DND-41 (cell line): Measurements from ENCODE around the gene MAGIX.

Experiments
- ATAC-seq: fragments of 200-7000 bp; cut with Tn5 transposase; 3 replicates; pipeline ENCODE4 v1.9.1; 2021; ENCODE audit warnings: low read depth; ENCODE audit not compliant: insufficient read depth
- DNase-seq: peaks from one replicate; pipeline ENCODE4 v3.0.0-alpha.2; 2020
- H2AFZ ChIP-seq: 2 replicates; pipeline ENCODE4 v1.6.0; 2012; ENCODE audit warnings: low read depth, low read length
- H3K27ac ChIP-seq: 2 replicates; pipeline ENCODE4 v1.5.1; 2012; ENCODE audit warnings: low read length, inconsistent platforms
- H3K27me3 ChIP-seq: fragments of 200-600 bp; sonication (generic); 2 replicates; pipeline ENCODE4 v1.6.0; 2012; ENCODE audit warnings: low read length, mild to moderate bottlenecking, inconsistent platforms; ENCODE audit not compliant: insufficient read depth, poor library complexity
- H3K36me3 ChIP-seq: 2 replicates; pipeline ENCODE4 v1.5.1; 2012; ENCODE audit warnings: low read length, inconsistent platforms; ENCODE audit not compliant: insufficient read depth
- H3K4me1 ChIP-seq: 2 replicates; pipeline ENCODE4 v1.5.1; 2012; ENCODE audit warnings: mild to moderate bottlenecking, low read length; ENCODE audit not compliant: insufficient read depth
- H3K4me2 ChIP-seq: 2 replicates; pipeline ENCODE4 v1.6.0; 2012; ENCODE audit warnings: mild to moderate bottlenecking, moderate library complexity, low read length, inconsistent platforms; ENCODE audit not compliant: insufficient read depth
- H3K4me3 ChIP-seq, 2 experiments: fragments of 200-600 bp in 1 of 2; shearing (Covaris generic) in 1 of 2; 2 replicates each; pipeline ENCODE4 v1.5.1; 2012 to 2016; ENCODE audit warnings: inconsistent platforms in 2 of 2, low read length in 2 of 2, mild to moderate bottlenecking in 2 of 2, low read depth in 1 of 2, moderate library complexity in 1 of 2
- H3K79me2 ChIP-seq: 2 replicates; pipeline ENCODE4 v1.6.0; 2012; ENCODE audit warnings: low read length, inconsistent platforms; ENCODE audit not compliant: insufficient read depth
- H3K9ac ChIP-seq: 2 replicates; pipeline ENCODE4 v1.6.0; 2012; ENCODE audit warnings: low read depth, mild to moderate bottlenecking, inconsistent platforms, low read length, moderate library complexity
- H3K9me3 ChIP-seq: 2 replicates; pipeline ENCODE4 v1.5.1; 2012; ENCODE audit warnings: low read length, moderate library complexity, mild to moderate bottlenecking, inconsistent platforms; ENCODE audit not compliant: insufficient read depth, severe bottlenecking
- H4K20me1 ChIP-seq: 2 replicates; pipeline ENCODE4 v1.6.0; 2012; ENCODE audit warnings: low read length; ENCODE audit not compliant: insufficient read depth
- EZH2 ChIP-seq: IDR thresholded peaks from 3 replicates; pipeline ENCODE4 v1.6.1; 2012; ENCODE audit warnings: borderline replicate concordance, low read depth, mild to moderate bottlenecking, moderate library complexity, low read length, inconsistent platforms; ENCODE audit not compliant: severe bottlenecking
- TF ChIP-seq, protein P1 (sequence below): IDR thresholded peaks from 2 replicates; pipeline ENCODE4 v1.5.1; 2012; ENCODE audit warnings: borderline replicate concordance, low read length, moderate library complexity, mild to moderate bottlenecking; ENCODE audit not compliant: poor library complexity, severe bottlenecking; ENCODE audit errors: extremely low read depth

MAGIX gene

DNA sequence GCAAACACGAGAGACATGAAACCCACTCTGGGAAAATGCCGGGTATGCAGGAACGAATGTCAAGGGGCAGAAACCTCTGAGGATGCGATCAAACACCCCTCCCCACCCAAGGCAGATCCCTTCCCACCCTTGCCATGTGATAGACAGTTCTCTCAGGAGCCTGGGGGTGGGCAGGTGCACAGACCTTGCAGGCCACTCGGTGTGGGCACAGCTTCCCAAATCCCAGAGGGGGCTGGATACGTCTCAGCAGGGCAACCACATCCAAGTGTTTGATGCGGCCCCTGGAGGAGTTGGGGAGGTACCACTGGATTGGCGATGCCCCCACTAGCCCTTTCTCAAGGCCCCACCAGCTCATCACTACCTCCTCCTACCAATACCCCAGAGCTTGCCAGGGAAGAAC lies 47.8 kb downstream of the MAGIX start:
- no peaks in the 10 kb centered on the region for H3K4me1 ChIP-seq
- H3K36me3 ChIP-seq = no peaks in the 10 kb centered on the region
- no peak overlapping the region for H3K4me3 ChIP-seq
- TF ChIP-seq EZH2 = no peak
- TF ChIP-seq, protein P1, sequence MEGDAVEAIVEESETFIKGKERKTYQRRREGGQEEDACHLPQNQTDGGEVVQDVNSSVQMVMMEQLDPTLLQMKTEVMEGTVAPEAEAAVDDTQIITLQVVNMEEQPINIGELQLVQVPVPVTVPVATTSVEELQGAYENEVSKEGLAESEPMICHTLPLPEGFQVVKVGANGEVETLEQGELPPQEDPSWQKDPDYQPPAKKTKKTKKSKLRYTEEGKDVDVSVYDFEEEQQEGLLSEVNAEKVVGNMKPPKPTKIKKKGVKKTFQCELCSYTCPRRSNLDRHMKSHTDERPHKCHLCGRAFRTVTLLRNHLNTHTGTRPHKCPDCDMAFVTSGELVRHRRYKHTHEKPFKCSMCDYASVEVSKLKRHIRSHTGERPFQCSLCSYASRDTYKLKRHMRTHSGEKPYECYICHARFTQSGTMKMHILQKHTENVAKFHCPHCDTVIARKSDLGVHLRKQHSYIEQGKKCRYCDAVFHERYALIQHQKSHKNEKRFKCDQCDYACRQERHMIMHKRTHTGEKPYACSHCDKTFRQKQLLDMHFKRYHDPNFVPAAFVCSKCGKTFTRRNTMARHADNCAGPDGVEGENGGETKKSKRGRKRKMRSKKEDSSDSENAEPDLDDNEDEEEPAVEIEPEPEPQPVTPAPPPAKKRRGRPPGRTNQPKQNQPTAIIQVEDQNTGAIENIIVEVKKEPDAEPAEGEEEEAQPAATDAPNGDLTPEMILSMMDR = no peak
- no peak overlapping the region for H2AFZ ChIP-seq
- H3K9ac ChIP-seq = no peak overlapping the region
- no peak for ATAC-seq
- H3K27ac ChIP-seq = no peak overlapping the region
- H3K4me2 ChIP-seq = no peak overlapping the region
- H3K79me2 ChIP-seq = no peaks in the 10 kb centered on the region
- no peak for DNase-seq
- H3K27me3 ChIP-seq = no peaks in the 10 kb centered on the region
- H4K20me1 ChIP-seq = no peaks in the 10 kb centered on the region
- no peaks in the 10 kb centered on the region for H3K9me3 ChIP-seq

DNA sequence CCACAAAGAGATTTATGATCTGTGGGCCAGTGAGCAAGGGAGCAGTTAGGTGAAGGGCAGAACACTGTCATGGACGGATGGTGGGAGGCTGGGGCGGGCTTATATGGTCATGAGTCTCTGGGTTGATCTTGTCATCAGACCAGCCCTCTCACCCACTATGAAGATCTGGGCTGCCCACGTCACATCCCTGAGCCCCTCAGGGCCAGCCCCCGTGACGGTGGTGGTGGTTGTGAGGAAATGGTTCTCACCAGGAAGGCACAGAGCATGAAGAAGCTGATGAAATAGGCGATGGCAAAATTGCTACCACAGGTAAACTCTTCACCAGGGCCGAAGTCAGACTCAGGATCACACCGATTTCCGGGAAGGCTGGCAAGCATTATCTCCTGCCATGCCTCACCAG lies 48.5 kb downstream of the MAGIX start:
- DNase-seq (no peak), ATAC-seq (no peak)
- no peaks in the 10 kb centered on the region for H3K9me3 ChIP-seq
- no peaks in the 10 kb centered on the region for H3K36me3 ChIP-seq
- no peaks in the 10 kb centered on the region for H3K79me2 ChIP-seq
- H3K4me3 ChIP-seq = no peak overlapping the region
- no peak overlapping the region for H3K4me2 ChIP-seq
- H3K9ac ChIP-seq = no peak overlapping the region
- no peaks in the 10 kb centered on the region for H3K4me1 ChIP-seq
- H4K20me1 ChIP-seq = no peaks in the 10 kb centered on the region
- TF ChIP-seq, protein P1 = no peak
- no peak for TF ChIP-seq EZH2
- no peak overlapping the region for H3K27ac ChIP-seq
- no peak overlapping the region for H2AFZ ChIP-seq
- no peaks in the 10 kb centered on the region for H3K27me3 ChIP-seq

DNA sequence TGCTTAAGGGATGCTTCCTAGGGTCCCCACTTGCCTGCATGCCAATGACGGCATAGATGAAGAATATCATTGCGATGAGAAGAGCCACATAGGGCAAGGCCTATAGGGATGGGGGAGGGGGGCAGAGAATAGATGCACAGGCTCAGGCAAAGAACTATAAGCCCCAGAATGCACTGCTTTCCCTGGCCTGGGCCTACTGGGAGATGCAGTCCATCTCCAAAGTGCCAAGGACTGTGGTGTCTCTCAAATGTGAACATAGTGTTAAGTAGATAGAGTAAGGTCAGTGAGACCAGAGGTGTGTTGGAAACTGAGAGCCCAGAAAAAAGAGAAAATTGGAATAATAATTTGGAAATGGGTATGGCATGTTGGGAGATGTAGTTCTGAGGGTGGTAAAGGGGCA lies 49.7 kb downstream of the MAGIX start:
- no peaks in the 10 kb centered on the region for H3K9me3 ChIP-seq
- no peak overlapping the region for H3K27ac ChIP-seq
- no peak for DNase-seq
- no peaks in the 10 kb centered on the region for H3K27me3 ChIP-seq
- no peak overlapping the region for H2AFZ ChIP-seq
- H3K36me3 ChIP-seq = no peaks in the 10 kb centered on the region
- no peak overlapping the region for H3K4me2 ChIP-seq
- no peak for ATAC-seq
- no peaks in the 10 kb centered on the region for H3K79me2 ChIP-seq
- TF ChIP-seq EZH2 = no peak
- H3K4me1 ChIP-seq = no peaks in the 10 kb centered on the region
- H3K9ac ChIP-seq = no peak overlapping the region
- no peaks in the 10 kb centered on the region for H4K20me1 ChIP-seq
- no peak overlapping the region for H3K4me3 ChIP-seq

DNA sequence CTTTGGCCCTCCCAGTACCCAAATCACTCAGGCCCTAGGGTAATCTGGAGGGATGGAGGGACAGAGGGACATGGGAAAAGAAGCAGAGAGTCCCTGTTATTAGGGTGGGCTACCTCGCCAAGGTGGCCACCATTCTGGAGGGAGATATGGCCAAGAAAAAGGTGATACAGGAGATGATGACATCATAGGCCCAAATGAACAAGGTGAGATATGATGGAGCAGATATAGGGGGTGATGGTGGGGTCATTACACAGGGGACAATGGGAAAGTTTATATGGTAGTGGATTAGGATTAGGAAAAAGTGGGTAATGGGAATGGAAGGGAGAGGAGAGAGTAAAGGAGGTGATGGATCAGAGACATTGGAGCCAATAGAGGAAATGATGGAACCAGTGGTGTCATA lies 50.3 kb downstream of the MAGIX start:
- Histone ChIP-seq H4K20me1 (no peaks in the 10 kb centered on the region), H2AFZ (no peak overlapping the region), H3K4me1 (no peaks in the 10 kb centered on the region), H3K4me2 (no peak overlapping the region), H3K79me2 (no peaks in the 10 kb centered on the region), H3K9me3 (no peaks in the 10 kb centered on the region), H3K4me3 (no peak overlapping the region), H3K36me3 (no peaks in the 10 kb centered on the region), H3K27me3 (no peaks in the 10 kb centered on the region), H3K9ac (no peak overlapping the region), H3K27ac (no peak overlapping the region)
- no peak for ATAC-seq
- no peak for DNase-seq
- TF ChIP-seq EZH2 = no peak
- TF ChIP-seq, protein P1 = no peak
